Neural progenitor cell (in vitro differentiated cells): Measurements from ENCODE around the gene AFF3.

ENCODE experiments used
- EZH2 ChIP-seq: fragments of 200-600 bp; sonication (generic); IDR thresholded peaks from 2 replicates; pipeline ENCODE4 v1.6.1; 2017; ENCODE audit warnings: antibody characterized with exemption, mild to moderate bottlenecking, moderate library complexity
- EZH2phosphoT487 ChIP-seq: fragments of 200-600 bp; sonication (generic); IDR thresholded peaks from 2 replicates; pipeline ENCODE4 v1.6.1; 2017; ENCODE audit warnings: antibody characterized with exemption
- TF ChIP-seq, protein P1 (sequence below): fragments of 200-600 bp; sonication (generic); IDR thresholded peaks from 2 replicates; pipeline ENCODE4 v1.5.1; 2017; ENCODE audit warnings: antibody characterized with exemption, mild to moderate bottlenecking

DNA sequence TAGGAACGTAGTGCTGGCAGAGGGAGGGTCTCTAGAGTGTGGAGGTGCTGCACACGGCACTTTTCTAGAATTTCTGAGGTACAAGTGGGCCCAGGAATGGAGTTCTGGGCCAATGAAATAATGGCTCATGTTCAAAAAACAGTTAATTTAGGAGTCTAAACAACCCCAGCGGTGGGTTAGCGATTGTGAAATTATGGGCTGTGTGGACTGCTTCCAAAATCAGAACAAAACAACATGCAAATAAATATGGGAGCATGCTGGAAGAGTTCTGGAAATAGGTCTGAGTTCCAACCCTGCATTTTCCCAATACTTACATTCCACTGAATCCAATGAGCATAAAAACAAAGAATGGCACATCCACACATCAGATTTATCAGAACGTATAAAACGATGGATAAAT lies 317.6 kb downstream of the AFF3 start:
- TF ChIP-seq, protein P1, sequence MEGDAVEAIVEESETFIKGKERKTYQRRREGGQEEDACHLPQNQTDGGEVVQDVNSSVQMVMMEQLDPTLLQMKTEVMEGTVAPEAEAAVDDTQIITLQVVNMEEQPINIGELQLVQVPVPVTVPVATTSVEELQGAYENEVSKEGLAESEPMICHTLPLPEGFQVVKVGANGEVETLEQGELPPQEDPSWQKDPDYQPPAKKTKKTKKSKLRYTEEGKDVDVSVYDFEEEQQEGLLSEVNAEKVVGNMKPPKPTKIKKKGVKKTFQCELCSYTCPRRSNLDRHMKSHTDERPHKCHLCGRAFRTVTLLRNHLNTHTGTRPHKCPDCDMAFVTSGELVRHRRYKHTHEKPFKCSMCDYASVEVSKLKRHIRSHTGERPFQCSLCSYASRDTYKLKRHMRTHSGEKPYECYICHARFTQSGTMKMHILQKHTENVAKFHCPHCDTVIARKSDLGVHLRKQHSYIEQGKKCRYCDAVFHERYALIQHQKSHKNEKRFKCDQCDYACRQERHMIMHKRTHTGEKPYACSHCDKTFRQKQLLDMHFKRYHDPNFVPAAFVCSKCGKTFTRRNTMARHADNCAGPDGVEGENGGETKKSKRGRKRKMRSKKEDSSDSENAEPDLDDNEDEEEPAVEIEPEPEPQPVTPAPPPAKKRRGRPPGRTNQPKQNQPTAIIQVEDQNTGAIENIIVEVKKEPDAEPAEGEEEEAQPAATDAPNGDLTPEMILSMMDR: no peak
- TF ChIP-seq EZH2 (no peak), EZH2phosphoT487 (no peak)
